AG04450 (cell line): Measurements from ENCODE around the gene SETD3. TPM values are rescaled to one million over a fixed set of nuclear protein-coding genes. Genes with fewer than 3 reads are reported as not detected.

Source experiments
- CTCF ChIA-PET: fragments of 300-600, 350-600 bp; formaldehyde crosslinking; extraction: SDS; loops from one replicate; lab custom pipeline; 2022; ENCODE audit warnings: antibody characterized with exemption, inconsistent platforms; lab: Charles Lee
- POLR2A ChIA-PET: fragments of 350-600 bp; formaldehyde crosslinking; extraction: SDS; loops from one replicate; lab custom pipeline; 2021; ENCODE audit warnings: antibody characterized with exemption, inconsistent platforms; lab: Yijun Ruan, JAX
- DNase-seq: peaks from one replicate; pipeline ENCODE4 v3.0.0-alpha.2; 2011; ENCODE audit warnings: low read depth, low spot score
- H3K27ac ChIP-seq: one replicate; pipeline ENCODE4 v1.5.1; 2012; ENCODE audit warnings: low read depth, low read length, control low read depth
- H3K27me3 ChIP-seq: one replicate; pipeline ENCODE4 v1.6.0; 2012; ENCODE audit warnings: low read length; ENCODE audit not compliant: control insufficient read depth, insufficient read depth
- H3K4me3 ChIP-seq: 2 replicates; pipeline ENCODE4 v1.5.1; 2011; ENCODE audit warnings: mild to moderate bottlenecking, low read depth, low read length, control low read depth
- H3K9me3 ChIP-seq: 2 replicates; pipeline ENCODE4 v1.5.1; 2012; ENCODE audit warnings: low read length; ENCODE audit not compliant: control insufficient read depth, insufficient read depth
- CTCF ChIP-seq: IDR thresholded peaks from 2 replicates; pipeline ENCODE4 v1.5.1; 2011; ENCODE audit warnings: low read depth, low read length, control low read depth, inconsistent platforms
- polyA plus RNA-seq: library from polyadenylated mRNA; depleted of rRNA; stranded (reverse); fragments of >200 nt; gene quantifications from 2 replicates; pipeline ENCODE4 v1.2.3, GENCODE V29; 2011

The SETD3 gene
- polyA plus RNA-seq, 1 experiment: 25.0 TPM

DNA sequence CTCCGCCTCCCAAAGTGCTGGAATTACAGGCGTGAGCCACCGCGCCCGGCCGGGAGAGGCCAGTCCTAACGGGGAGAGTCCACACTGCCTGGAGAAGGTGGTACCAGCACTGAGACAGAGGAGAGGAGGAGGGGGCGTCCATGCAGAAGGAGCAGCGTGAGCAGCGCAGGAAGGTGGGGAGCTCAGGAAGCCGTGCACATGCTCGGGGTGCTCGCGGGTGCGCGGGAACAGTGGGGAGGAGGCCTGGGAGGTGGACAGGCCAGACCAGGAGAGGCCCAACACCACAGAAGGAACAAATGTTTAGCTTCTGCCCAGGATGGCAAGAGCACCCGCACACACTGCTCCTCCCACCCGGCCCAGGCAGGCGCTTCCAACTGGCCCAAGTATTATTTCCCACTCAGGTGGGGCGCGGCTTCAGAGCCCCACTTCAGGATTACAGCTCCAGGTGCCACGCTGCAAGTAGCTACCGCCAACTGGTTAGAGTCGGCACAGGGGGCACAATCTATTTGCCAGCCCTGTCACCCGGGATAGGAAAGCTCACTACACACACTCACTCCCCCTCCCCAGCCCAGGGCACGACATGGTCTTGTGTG lies 127.9 kb downstream of the SETD3 start:
- TF ChIP-seq CTCF: no peak
- H3K27ac ChIP-seq: no peak overlapping the region
- no peak overlapping the region for H3K4me3 ChIP-seq
- ChIA-PET CTCF (interaction anchor here (1.0 kb wide), 1 partner anchor 33 kb away, joined by 3 read pairs; no protein-coding TSS in a partner anchor), POLR2A (no interaction called here)
- no peak for DNase-seq
- peaks cover 5% of the 10 kb centered on the region for H3K27me3 ChIP-seq
- no peaks in the 10 kb centered on the region; the same call in 1 of the 2 replicates for H3K9me3 ChIP-seq

- H3K9me3 ChIP-seq: no peaks in the 10 kb centered on the region; the same call in 1 of the 2 replicates
- POLR2A ChIA-PET: no interaction called here
- H3K27ac ChIP-seq: no peak overlapping the region
- DNase-seq: no peak
- TF ChIP-seq CTCF: no peak
- H3K27me3 ChIP-seq: peaks cover 2% of the 10 kb centered on the region
- H3K4me3 ChIP-seq: no peak overlapping the region
- CTCF ChIA-PET: no interaction called here
Measured at GRCh38 chr14:99351166-99352007, 129.3 kb downstream of the SETD3 start.

DNA sequence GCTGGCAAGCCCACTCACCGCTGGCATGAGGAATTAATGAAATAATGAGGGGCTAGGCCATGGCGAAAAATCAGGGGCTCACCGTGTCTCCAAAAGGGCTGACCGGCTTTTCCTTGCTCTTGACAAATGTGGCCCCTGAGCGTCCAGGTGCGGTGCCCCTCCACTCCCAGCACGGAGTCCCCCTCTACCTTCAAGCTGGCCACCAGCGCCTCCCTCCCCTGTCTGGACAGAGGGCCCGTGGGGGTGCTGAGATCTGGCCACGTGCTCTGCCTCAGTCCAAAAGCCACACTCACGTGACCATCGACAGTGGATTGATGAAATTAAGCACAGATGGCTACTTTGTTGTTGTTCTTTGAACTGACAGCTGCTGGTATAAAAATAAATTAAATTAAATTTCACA lies 129.9 kb downstream of the SETD3 start:
- DNase-seq: no peak
- no peak overlapping the region for H3K27ac ChIP-seq
- TF ChIP-seq CTCF: no peak
- peaks cover 2% of the 10 kb centered on the region for H3K27me3 ChIP-seq
- no peaks in the 10 kb centered on the region; the same call in 1 of the 2 replicates for H3K9me3 ChIP-seq
- ChIA-PET POLR2A (no interaction called here), CTCF (interaction anchor here (1.6 kb wide), 1 partner anchor 42 kb away, joined by 3 read pairs; no protein-coding TSS in a partner anchor)
- no peak overlapping the region for H3K4me3 ChIP-seq

- TF ChIP-seq CTCF: no peak
- CTCF ChIA-PET: interaction anchor here (1.6 kb wide), 1 partner anchor 43 kb away, joined by 3 read pairs; no protein-coding TSS in a partner anchor
- no peak for DNase-seq
Measured at GRCh38 chr14:99349721-99350495, 130.8 kb downstream of the SETD3 start.

More at GRCh38 chr14:99349721-99350495, 130.8 kb downstream of the SETD3 start:
- H3K9me3 ChIP-seq: no peaks in the 10 kb centered on the region; the same call in 1 of the 2 replicates
- POLR2A ChIA-PET: no interaction called here
- peaks cover 2% of the 10 kb centered on the region for H3K27me3 ChIP-seq
- H3K27ac ChIP-seq: no peak overlapping the region
- no peak overlapping the region for H3K4me3 ChIP-seq
